Measurements from ENCODE around the gene ADGRL3.

- TF ChIP-seq CTCF (IDR thresholded peaks at IDR 0.05) (no peak), POLR2AphosphoS5 (IDR thresholded peaks at IDR 0.05) (no peak), POLR2A (IDR thresholded peaks at IDR 0.05) (no peak)
Observed at GRCh38 chr4:61342061-61342460, 141.9 kb downstream of the ADGRL3 start.

Measured in transverse colon (tissue), 4 donors.